ENCODE measurements around the gene DAAM2. TPM values are rescaled to one million over a fixed set of nuclear protein-coding genes. Genes with fewer than 3 reads are reported as not detected.
A peak's percentile ranks its signal among the peaks of the same experiment; 100 is the strongest.

DAAM2 gene
- total RNA-seq, 1 experiment from 2014 or later: 1.3 TPM

DNA sequence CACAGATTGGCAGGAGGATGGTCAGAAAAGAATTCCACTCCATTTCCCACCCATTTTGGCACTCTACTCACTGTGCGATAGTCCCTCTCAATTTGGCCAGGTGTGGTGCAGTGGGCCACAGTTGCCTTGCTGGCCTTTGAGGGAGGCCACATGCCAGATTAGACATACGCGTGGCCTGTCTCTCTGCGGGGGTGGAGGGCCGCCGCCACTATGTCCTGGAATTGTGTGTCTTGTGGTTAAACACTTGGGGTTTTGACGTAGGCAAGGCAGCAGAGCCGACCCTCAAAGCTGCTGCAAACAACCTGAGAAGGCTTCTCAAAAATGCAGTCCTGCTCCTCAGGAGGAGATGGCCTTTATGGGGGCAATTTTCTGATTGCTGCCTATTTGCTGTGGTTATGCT is 4.9 kb upstream of the DAAM2 start:
- no peak for DNase-seq (ENCODE audit: low read depth)

DNA sequence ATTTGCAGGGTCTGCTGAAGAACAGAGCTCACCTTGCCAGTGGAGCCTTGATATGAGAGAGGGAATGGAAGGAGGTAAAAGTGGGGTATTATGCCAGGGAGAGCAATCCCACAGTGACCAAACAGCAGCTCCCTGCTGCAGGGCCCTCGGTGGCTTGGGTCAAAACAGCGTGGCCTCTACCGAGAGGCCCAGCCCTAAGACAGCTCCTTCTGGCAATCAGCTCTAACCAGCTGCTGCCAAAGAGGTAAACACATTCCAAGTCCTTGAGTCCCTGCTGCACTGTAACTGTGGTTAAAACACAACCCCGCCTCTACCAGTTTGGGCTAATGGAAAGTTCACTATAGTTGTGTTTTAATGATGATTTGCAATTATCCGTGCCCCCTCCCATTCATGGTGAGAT is 1.4 kb upstream of the DAAM2 start:
- peak; percentile 43 for DNase-seq (ENCODE audit: low read depth)

DNA sequence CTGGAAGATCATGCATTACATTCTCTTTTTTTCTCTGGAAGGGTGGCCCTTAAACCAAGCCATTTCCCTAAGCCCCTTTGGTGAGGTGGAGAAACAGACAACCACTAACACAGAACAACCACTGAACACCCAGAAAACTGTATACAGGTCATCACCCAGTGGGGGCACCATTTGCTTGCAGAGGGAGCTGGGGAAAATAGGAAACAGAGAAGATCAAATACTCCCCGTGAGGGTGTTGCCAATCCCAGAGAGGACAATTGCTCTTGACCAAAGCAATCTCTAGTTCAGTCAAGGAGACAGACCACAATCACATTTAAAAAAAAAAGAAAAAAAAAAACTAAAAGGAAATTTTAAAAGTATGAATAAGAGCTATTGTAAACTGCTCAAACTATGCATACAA is 865 bp upstream of the DAAM2 start:
- DNase-seq (ENCODE audit: low read depth): peak; percentile 20

DNA sequence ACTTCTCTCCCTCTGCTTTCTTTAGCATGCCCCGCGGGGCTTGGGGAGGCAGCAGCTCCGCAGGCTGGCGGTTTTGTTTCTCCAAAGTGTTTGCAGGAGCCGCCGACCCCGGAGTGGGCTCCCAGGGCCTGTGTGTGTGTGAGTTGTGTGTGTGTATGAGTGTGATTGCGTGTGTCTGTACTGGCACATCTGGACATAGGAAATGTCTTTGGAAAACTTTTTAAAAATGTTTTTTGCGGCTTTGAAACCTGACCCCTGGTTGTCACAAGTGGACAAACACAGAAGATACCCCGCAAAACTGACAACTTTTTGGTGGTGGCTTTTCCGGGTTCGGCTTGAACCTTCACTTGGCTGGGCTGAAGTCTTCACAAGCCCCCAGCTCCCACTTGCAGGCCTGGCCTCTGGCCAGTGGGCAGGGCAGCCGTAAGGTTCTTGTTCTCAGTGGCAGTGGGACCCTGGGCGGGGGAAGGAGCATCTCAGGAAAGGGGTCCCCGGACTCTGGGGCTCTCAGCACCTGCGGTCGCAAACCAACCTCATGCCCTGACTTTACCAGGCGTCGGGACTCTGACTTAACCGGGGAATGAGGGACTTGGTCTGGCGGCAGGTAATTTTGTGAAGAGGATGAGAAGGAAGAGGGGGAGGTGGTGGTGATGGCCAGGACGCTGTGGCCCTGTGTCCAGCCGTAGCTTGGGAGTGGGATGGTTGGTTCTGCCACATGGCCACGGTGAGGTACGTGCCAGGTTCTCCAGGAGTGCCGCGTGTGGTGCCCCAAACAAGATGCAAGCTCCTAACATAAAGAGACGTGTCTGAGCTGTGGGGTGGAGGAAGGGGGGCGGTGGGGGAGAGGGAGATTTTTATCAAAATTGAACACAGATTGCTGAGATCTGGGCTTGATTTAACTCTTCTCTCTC is 619 bp downstream of the DAAM2 start:
- DNase-seq (ENCODE audit: low read depth): peak; percentile 24

DNA sequence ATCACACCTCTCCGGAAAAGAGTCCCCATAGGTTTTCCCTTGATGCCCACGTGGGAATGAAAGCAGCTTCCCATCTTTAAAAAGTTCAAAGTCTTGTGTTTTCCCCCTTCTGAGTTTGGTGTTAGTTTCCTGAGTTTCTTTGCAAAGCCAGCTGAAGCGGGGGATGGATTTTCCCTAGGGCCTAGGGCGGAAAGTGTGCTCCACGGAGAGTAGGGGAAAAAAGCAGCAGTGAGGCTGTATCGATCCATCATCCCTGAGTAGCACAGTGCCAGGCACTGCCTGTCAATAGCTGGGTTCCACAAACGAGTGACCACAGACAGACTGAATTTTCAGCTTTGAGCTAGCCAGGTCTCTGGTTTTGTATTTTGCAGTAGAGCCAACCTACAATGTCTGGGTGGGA is 1.3 kb downstream of the DAAM2 start:
- DNase-seq (ENCODE audit: low read depth): no peak

DNA sequence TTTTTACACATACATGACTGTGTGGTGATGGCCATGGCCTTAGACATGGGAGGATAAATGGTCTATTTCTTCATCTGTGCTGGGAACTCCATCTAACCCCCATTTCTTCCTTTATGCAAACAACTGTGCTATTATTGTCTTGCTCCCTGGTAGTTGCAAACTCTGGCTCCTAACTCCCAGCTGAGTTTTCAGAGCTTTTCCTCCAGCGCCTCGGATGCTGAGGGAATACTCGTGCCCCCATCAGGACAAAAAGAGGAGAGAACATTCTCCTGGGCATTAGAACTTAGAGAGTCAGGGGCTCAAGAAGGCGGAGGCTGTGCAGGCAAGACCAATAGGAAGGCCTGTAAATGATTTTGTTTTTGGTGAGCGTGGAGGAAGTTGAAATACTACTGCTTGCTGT is 2.1 kb downstream of the DAAM2 start:
- no peak for DNase-seq (ENCODE audit: low read depth)

DNA sequence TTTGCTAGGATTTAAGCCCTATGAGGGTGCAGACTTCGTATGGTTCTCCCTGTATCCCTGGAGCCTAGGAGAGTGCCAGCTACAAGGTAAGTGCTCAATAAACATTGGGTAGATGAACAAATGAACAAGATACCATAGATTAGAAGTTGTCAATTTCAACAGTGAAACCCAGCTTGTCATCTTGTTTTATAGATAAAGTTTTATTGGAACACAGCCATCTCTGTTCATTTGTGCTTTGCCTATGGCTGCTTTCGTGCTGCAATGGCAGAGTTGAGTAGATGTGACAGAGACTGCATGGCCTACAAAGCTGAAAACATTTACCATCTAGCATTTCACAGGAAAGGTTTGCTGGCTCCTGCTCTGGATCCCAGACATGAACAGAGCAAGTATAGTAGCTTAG is 5.6 kb downstream of the DAAM2 start:
- DNase-seq (ENCODE audit: low read depth): no peak

DNA sequence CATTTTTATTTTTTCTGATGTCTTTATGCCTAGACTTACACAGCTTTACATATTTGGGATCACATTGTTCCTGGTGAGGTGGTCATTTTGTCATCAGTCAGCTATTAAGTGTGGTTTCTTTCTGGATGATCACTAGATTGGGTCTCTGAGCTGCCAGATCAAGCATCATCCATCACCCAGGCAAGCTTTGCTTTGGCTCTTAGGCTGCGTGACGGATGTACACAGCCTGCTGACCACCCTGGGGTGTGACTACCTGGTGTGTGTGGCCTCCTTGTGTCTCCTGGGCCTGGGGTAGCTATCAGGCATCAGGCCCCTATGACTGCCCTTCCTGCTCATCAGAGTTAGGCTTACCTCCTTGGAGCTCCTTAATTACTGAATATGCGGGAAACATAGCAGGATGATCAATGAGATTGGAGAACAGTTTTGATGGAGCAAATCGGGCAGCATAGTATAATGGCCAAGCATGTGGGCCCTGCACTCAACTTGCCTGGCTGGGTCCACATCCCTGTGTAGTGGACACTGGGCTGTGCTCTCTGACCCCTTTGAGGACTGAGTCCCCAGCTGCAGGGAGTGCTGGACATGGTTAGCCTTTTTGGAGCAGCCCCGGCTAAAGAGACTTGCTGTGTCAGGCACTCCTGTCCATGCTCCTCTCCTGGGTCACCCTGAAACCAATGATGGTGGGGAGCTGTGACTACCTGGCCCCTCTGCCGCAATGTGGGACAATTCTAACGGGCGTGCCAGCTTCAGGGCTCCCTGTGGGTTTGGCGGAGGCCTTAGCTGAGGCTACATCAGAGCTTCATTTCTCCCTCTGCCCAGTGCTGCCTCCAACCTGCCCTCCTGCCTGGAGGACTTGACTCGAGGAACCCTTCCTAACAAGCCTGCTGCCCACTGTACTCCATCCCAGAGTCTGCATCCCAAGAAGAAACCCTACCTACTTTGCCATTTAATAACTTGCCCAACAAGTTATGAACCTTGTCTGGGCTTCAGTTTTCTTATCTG is 8.2 kb downstream of the DAAM2 start:
- no peak for DNase-seq (ENCODE audit: low read depth)

DNA sequence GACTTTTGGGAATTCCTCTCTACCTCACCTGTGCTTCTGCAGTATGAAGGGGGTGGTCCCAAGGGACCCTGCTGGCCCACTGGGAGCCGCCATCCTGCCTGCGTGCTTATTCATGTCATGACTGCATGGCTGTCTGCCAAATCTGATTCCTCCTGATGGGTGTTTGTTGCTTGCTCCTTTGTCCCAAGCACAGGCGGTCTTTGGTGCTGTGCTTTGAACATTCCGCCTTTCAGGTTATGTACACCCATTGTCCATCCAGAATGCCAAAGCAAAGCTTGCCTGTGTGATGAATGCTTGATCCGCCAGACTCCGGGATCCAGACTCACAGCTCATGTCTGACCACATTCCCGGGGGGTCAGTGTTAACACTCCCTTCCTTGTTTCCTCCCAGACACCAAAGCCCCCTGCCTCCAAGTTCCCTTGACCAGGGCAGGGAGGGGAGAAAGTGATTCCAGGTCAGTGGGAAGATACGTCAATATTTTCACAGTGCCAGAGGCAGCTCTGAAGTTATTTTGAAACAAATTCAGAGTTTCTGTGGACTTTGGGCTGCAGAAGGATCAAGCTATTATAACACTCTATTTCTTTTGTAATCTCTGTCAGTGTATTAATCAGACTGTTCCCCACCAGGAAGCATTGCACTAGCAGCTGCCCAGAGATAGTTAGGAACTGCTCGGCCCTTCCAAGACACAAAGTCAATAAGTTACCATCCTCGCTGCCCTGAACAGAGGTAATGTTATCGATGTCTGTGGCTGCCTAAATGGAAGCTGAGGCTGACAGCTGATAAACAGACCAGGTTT is 9.5 kb downstream of the DAAM2 start:
- no peak for DNase-seq (ENCODE audit: low read depth)

DNA sequence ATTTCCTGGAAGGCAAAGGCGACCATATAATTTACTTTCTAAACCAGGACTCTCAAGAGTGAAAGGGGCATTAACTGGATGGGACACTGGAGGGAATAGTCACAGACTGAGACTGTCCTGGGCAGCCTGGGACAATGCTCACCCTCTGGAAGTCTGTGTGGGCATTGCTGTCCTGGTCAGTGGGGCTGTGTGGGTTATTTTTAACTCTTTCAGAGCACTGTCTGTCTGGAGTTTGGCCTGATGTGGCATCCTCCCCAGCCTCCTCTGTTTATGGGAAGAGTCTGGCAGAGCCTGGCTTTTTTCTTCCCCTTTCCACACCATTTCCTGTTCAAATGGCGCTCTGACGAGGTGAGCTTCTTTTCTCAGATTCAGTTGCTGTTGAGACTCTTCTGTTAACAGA is 11.7 kb downstream of the DAAM2 start:
- no peak for DNase-seq (ENCODE audit: low read depth)

DNA sequence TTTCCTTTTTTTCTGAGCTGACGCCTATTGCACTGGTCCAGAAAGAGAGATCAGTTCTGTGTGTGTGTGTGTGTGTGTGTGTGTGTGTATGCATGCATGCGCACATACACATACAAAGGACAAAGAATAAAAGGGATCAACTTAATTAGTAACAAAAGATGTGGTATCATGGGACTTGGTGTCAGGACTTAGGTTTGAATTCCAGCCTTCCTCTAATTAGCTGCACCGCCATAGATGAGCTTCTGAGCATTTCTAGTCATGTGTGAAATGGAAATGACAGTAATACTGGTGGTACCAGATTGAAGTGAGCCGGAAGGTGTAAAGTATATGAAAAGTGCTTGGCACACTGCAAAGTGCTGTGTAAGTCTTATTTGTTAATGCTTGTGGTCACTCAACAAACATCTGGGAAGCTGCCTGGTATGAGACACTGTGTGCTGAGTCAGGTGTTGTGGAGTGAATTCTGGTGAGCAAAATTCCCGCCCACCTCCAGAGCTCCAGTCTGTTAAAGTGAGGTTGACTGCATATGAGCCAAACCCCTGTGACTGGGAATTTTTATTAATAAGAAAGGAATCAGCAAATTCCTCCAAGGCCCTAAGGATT is 12.4 kb downstream of the DAAM2 start:
- peak; percentile 32 for DNase-seq (ENCODE audit: low read depth)

DNA sequence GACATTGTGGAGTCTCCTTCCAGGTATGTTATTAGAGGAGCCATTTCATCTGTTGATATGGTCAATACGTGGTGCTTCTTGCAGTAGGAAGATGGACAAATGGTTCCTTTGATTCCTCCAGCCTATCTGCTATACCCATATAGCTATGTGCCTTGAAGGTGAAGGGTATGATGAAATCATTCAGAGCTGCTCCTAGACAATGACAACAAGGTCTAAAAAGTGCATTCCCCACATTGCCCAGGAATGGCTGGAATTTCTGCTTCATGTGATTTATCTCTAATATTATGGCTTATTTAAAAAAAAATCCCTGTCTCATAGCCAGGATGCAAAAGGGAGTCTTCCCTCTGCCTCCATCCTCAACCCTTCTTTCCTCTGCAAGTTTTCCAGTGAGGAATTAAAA is 14.1 kb downstream of the DAAM2 start:
- no peak for DNase-seq (ENCODE audit: low read depth)

DNA sequence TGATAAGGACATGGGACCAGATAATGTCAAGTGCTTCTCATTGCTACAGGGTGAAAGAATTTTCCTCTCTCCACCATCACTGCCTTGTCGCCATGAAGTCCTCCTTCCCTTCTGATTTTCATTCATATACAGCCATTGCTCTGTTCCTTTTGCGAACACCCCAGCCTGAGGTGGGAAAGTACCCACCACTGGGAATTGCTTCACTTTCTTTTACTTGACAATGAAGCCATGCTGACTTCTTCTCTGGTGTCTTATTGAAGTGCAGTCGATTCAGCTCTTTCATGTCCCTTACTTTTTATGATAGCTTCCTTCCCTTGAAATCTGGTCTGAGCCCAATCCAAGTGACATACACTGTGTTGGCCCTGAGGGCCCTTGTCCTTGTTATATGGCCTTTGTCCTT is 16.2 kb downstream of the DAAM2 start:
- no peak for DNase-seq (ENCODE audit: low read depth)

DNA sequence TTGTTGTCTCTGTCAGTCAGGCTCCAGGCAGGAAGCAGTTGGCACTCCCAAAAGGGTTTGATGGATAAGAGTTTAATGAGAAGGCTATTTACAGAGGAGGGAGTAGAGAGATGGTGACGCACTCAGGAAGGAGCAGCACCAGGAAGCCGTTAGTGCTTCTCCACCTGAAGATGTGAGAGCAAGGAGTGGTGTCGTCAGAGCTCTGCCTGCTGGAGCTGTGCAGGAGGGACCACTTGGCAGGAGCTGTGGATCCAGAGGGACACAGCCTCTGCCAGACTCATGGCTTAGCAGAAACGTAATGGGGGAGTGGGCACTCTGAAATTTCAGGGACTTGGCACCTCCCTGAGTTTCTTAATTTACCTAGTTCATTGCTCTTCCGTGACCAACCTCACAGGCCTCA is 16.8 kb downstream of the DAAM2 start:
- no peak for DNase-seq (ENCODE audit: low read depth)

DNA sequence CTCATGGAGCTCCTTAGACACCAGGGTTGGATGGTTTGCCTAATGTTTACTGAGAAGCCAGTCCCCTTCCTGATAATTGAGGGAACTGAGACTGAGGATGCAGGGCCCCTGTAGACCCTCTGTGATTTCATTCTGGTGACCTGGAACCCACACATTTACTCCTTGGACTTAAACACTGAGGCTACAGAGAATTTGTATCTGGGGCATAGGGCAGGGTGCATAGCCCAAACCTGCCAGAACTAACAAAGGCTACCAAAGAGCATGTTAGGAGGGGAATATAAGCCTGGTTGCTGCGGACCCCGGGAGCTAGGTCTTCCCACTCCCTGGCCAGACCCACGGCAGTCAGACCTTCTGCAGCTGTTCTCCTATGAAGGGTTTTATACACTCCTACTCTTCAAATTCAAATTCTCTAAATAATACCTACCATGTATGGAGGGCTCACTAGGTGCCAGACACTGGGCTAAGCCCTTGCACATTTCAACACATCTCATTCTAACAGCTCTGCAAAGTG is 19.7 kb downstream of the DAAM2 start:
- DNase-seq (ENCODE audit: low read depth): no peak

DNA sequence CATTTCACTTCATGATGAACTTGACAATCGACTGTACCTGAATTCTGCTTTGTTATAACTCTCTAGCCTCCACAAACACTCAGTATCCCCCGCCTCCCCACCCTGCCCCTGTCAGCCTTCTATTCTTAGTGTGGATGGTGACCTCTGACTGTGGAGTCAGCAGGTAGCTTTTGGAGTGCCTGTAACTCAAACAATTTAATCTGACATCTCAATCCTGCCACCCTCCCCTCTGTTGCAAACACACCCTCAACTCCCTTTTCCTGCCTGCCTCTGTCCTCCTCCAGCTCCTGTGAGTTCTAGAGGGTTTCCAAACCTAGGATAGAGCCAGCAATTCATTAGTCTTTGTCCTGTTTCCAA is 20.3 kb downstream of the DAAM2 start:
- DNase-seq (ENCODE audit: low read depth): no peak

DNA sequence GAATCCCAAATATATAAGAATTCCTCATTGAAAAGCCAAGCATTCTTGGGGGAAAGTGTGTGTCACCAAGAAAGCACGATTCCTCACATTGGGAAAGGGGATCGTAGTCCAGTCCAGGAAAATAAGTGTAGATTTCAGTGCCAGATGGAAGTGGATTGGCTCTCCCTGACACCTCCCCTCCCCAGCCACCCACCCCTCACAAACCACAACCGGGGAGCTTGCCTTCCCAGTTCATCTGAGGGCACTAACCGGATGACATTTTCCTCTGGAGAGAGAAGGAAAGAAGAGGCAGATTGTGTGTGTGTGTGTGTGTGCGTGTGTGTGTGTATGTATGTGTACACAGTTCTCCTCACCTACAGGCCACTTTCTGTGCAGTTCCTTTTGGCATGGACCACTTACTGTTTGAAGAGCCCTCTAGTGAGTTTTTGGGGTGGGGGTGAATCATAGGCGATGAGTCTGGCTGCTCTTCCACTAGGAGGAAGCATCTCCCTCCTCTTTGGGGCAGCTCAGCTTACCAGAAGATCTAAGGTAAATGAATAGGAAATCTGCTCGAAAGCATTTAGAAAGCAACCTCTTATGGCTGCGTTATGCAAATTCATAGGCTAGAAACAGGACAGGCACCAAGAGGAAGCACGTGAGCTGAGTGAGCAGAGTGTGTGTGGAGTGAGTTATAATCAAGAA is 20.8 kb downstream of the DAAM2 start:
- peak; percentile 38 for DNase-seq (ENCODE audit: low read depth)

DNA sequence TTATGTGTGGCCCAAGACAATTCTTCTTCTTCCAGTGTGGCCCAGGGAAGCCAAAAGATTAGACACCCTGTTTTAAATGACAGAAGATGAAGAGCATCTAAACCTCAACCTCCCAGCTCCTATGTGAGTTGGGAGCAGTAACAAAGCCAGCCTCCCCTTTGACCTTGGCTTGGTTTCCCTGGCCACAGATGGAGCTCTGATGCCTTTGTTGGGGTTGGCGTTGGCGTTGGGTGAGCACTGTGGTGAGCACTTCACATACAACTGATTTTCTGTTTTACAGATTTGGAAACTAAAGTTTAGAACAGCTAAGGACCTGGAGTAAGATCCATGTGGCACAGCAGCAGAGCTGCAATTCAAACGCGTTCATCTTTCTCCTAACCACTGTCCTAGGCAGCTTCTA is 22.1 kb downstream of the DAAM2 start:
- DNase-seq (ENCODE audit: low read depth): no peak

DNA sequence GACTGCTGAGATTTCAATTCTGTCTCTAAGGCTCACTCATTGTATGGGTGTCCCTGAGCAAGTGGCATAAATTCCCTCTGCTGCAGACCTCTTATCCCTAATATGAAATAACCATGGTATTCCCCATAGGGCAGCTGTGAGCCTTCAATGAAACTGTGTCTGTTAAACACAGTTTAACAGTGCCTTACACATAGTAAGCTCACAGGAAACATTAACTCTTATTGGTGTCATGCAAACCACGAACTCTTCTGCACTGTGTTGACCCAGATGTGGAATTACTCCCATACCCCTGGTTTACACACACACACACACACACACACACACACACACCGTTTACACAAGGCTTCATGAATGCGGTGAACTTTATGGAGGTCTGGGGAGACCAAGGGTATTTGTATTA is 23.2 kb downstream of the DAAM2 start:
- DNase-seq (ENCODE audit: low read depth): no peak

DNA sequence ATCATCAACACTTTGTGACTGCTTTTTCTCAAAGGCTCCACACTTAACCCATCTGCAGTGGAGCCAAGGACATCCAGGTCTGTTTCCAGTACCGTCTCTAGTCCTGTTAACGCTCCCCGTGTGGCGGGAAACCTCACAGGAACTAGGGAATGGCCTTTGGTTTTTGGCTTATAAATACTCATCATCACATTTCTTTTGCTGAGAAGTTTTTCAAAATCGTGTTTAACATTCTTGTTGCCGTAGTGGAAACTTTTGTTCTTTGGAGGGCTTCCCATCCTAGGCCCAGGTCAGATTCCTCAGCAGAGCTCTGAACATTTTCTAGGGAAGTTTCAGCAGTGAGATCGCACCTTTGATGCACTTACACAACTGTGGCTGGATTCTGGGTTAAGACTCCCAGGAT is 24.6 kb downstream of the DAAM2 start:
- DNase-seq (ENCODE audit: low read depth): no peak

DNA sequence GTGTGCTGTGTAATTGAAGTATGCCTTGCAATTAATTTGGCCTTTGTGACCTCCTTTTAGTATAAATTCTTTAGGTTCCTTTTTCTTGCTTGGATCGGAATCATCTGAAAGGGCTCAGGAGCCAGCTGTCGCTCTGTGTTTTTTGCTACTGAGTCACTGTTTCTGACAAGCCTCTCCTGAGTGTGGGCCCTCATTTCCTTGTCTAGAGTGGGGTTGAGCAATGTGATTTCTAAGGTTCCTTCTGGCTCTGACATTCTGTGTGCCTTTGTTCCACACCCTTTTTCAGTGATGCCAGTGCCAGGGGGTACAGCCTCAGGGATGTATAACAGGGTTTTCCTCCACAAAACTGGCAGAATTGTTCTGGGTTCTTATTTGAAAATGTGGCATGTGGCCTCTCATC is 26.5 kb downstream of the DAAM2 start:
- no peak for DNase-seq (ENCODE audit: low read depth)

Data from M059J (cell line).